Mesenchymal stem cell (in vitro differentiated cells and primary cell): ENCODE measurements around the gene ZG16B.
A peak's percentile ranks its signal among the peaks of the same experiment; 100 is the strongest.

ENCODE experiments used
- DNase-seq: peaks from one replicate; pipeline ENCODE4 v3.0.0-alpha.2; 2013
- H2AFZ ChIP-seq: one replicate; pipeline ENCODE4 v1.6.1; 2013; ENCODE audit warnings: low read depth, mild to moderate bottlenecking, control low read depth, inconsistent platforms, low read length, moderate library complexity
- H2AK5ac ChIP-seq: 2 replicates; pipeline ENCODE4 v1.6.1; 2013; ENCODE audit warnings: low read length, moderate library complexity, mild to moderate bottlenecking, inconsistent platforms; ENCODE audit not compliant: severe bottlenecking
- H2BK120ac ChIP-seq: one replicate; pipeline ENCODE4 v1.6.1; 2013; ENCODE audit warnings: low read depth, mild to moderate bottlenecking, inconsistent platforms, low read length, moderate library complexity
- H2BK12ac ChIP-seq, 2 experiments: one replicate each; pipeline ENCODE4 v1.6.1; 2013; ENCODE audit warnings: inconsistent platforms in 2 of 2, low read length in 2 of 2, mild to moderate bottlenecking in 2 of 2, moderate library complexity in 2 of 2, control low read depth in 1 of 2
- H2BK15ac ChIP-seq: one replicate; pipeline ENCODE4 v1.6.1; 2013; ENCODE audit warnings: mild to moderate bottlenecking, low read depth, inconsistent platforms; ENCODE audit not compliant: poor library complexity, severe bottlenecking
- H2BK5ac ChIP-seq: 2 replicates; pipeline ENCODE4 v1.6.1; 2013; ENCODE audit warnings: low read depth, mild to moderate bottlenecking, low read length, control low read depth, inconsistent platforms; ENCODE audit not compliant: poor library complexity, severe bottlenecking
- H3K14ac ChIP-seq, 2 experiments: one replicate each; pipeline ENCODE4 v1.6.1; 2013; ENCODE audit warnings: inconsistent platforms in 2 of 2, low read length in 2 of 2, control low read depth in 1 of 2, mild to moderate bottlenecking in 1 of 2, moderate library complexity in 1 of 2
- H3K18ac ChIP-seq, 2 experiments: one replicate each; pipeline ENCODE4 v1.6.1; 2013; ENCODE audit warnings: inconsistent platforms in 2 of 2, low read length in 2 of 2, control low read depth in 1 of 2, low read depth in 1 of 2, mild to moderate bottlenecking in 1 of 2
- H3K23ac ChIP-seq, 2 experiments: one replicate each; pipeline ENCODE4 v1.6.1; 2013; ENCODE audit warnings: inconsistent platforms in 2 of 2, low read length in 2 of 2, mild to moderate bottlenecking in 2 of 2, moderate library complexity in 2 of 2, control low read depth in 1 of 2
- H3K27ac ChIP-seq: 2 replicates; pipeline ENCODE4 v1.5.1; 2013; ENCODE audit warnings: mild to moderate bottlenecking, moderate library complexity, low read length, control low read depth, inconsistent platforms; ENCODE audit not compliant: poor library complexity, severe bottlenecking
- H3K27me3 ChIP-seq, 2 experiments: 2 replicates each; pipeline versions ENCODE4 v1.6.1 to v1.7.0; 2013; ENCODE audit warnings: low read length in 2 of 2, mild to moderate bottlenecking in 2 of 2, moderate library complexity in 2 of 2, control low read depth in 1 of 2, inconsistent platforms in 1 of 2; ENCODE audit not compliant: control insufficient read depth in 1 of 2, insufficient read depth in 1 of 2
- H3K36me3 ChIP-seq, 2 experiments: 2 replicates each; pipeline versions ENCODE4 v1.6.1 to v1.7.0; 2013; ENCODE audit warnings: low read length in 2 of 2, control low read depth in 1 of 2, inconsistent platforms in 1 of 2, low read depth in 1 of 2, mild to moderate bottlenecking in 1 of 2; ENCODE audit not compliant: insufficient read depth in 2 of 2, control insufficient read depth in 1 of 2
- H3K4ac ChIP-seq, 2 experiments: one replicate each; pipeline ENCODE4 v1.6.1; 2013; ENCODE audit warnings: inconsistent platforms in 2 of 2, low read length in 2 of 2, mild to moderate bottlenecking in 2 of 2, moderate library complexity in 2 of 2, control low read depth in 1 of 2, low read depth in 1 of 2
- H3K4me1 ChIP-seq: 2 replicates; pipeline ENCODE4 v1.6.1; 2013; ENCODE audit warnings: low read depth, low read length, control low read depth; ENCODE audit not compliant: control insufficient read depth, insufficient read depth
- H3K4me2 ChIP-seq: 2 replicates; pipeline ENCODE4 v1.6.1; 2013; ENCODE audit warnings: low read length, mild to moderate bottlenecking, inconsistent platforms; ENCODE audit not compliant: poor library complexity, severe bottlenecking
- H3K4me3 ChIP-seq, 2 experiments: 2 replicates each; pipeline versions ENCODE4 v1.5.1 to v1.7.0; 2013; ENCODE audit warnings: low read length in 2 of 2, mild to moderate bottlenecking in 2 of 2, control low read depth in 1 of 2, low read depth in 1 of 2; ENCODE audit not compliant: insufficient read depth in 1 of 2
- H3K79me1 ChIP-seq: replicated peaks from 2 replicates; pipeline ENCODE4 v1.6.1; 2013; ENCODE audit warnings: mild to moderate bottlenecking, control low read depth, low read length, inconsistent platforms; ENCODE audit not compliant: poor library complexity, severe bottlenecking
- H3K9ac ChIP-seq: 2 replicates; pipeline ENCODE4 v1.7.0; 2013; ENCODE audit warnings: mild to moderate bottlenecking, low read length, moderate library complexity
- H3K9me3 ChIP-seq: 2 replicates; pipeline ENCODE4 v1.7.0; 2013; ENCODE audit warnings: mild to moderate bottlenecking, low read length; ENCODE audit not compliant: control insufficient read depth
- H4K8ac ChIP-seq: one replicate; pipeline ENCODE4 v1.6.1; 2013; ENCODE audit warnings: inconsistent platforms, mild to moderate bottlenecking, low read length, moderate library complexity
- H4K91ac ChIP-seq: one replicate; pipeline ENCODE4 v1.6.1; 2013; ENCODE audit warnings: mild to moderate bottlenecking, low read length, inconsistent platforms
- WGBS: methylation state at CpG from one replicate; pipeline ENCODE4 v1.1.7; 2013; ENCODE audit warnings: mixed read lengths; 5-methylcytosine and 5-hydroxymethylcytosine counted together

Gene ZG16B

GRCh38 chr16:2839650-2840450 lies 9.7 kb downstream of the ZG16B start:
- Histone ChIP-seq H4K8ac (no peak overlapping the region), H4K91ac (no peak overlapping the region), H3K4me3 (no peak overlapping the region), H3K23ac (no peak overlapping the region), H3K4me1 (peaks cover 30% of the 10 kb centered on the region), H2AFZ (no peak overlapping the region), H2BK12ac (no peak overlapping the region), H3K9me3 (no peaks in the 10 kb centered on the region), H2BK120ac (no peak overlapping the region), H3K27me3 (no peaks in the 10 kb centered on the region), H3K4me2 (no peak overlapping the region), H3K18ac (no peak overlapping the region), H3K9ac (peak overlapping the region; percentile 5), H3K36me3 (no peaks in the 10 kb centered on the region), H2BK15ac (peak overlapping the region; percentile 50), H3K79me1 (no peaks in the 10 kb centered on the region), H3K14ac (peak overlapping the region in 1 of 2 experiments; percentile 42), H2AK5ac (no peak overlapping the region), H2BK5ac (no peak overlapping the region), H3K27ac (no peak overlapping the region), H3K4ac (no peak overlapping the region)
- WGBS, result 87% methylated on average over 15 of the region's 15 CpGs
- DNase-seq, result no peak

GRCh38 chr16:2840914-2841313 lies 10.8 kb downstream of the ZG16B start:
- H3K27ac ChIP-seq, result no peak overlapping the region
- H3K18ac ChIP-seq, result no peak overlapping the region
- H3K9ac ChIP-seq, result no peak overlapping the region
- H3K27me3 ChIP-seq, result no peaks in the 10 kb centered on the region
- no peaks in the 10 kb centered on the region for H3K9me3 ChIP-seq
- H4K8ac ChIP-seq, result no peak overlapping the region
- no peak overlapping the region for H2AK5ac ChIP-seq
- H3K23ac ChIP-seq, result no peak overlapping the region
- peak overlapping the region; percentile 88 for H2BK15ac ChIP-seq
- peaks cover 22% of the 10 kb centered on the region for H3K4me1 ChIP-seq
- H3K4ac ChIP-seq, result no peak overlapping the region
- no peaks in the 10 kb centered on the region for H3K79me1 ChIP-seq
- H4K91ac ChIP-seq, result no peak overlapping the region
- no peak overlapping the region for H2BK5ac ChIP-seq
- H3K14ac ChIP-seq, result no peak overlapping the region
- no peak overlapping the region for H2AFZ ChIP-seq
- no peak overlapping the region for H3K4me2 ChIP-seq
- DNase-seq, result no peak
- no peaks in the 10 kb centered on the region for H3K36me3 ChIP-seq
- H2BK120ac ChIP-seq, result no peak overlapping the region
- H3K4me3 ChIP-seq, result no peak overlapping the region
- no peak overlapping the region for H2BK12ac ChIP-seq
- WGBS, result 87% methylated on average over 12 of the region's 12 CpGs

- Histone ChIP-seq H3K18ac (no peak overlapping the region), H3K9ac (no peak overlapping the region), H3K9me3 (no peaks in the 10 kb centered on the region), H3K27ac (no peak overlapping the region), H2BK120ac (no peak overlapping the region), H3K23ac (no peak overlapping the region), H3K27me3 (no peaks in the 10 kb centered on the region), H2AK5ac (no peak overlapping the region), H3K4me3 (peak overlapping the region in 1 of 2 experiments; percentile 62), H2AFZ (no peak overlapping the region), H4K8ac (no peak overlapping the region), H3K36me3 (no peaks in the 10 kb centered on the region), H3K4ac (no peak overlapping the region), H4K91ac (no peak overlapping the region), H3K4me1 (peaks cover 13% of the 10 kb centered on the region), H3K14ac (no peak overlapping the region), H2BK12ac (no peak overlapping the region), H3K79me1 (no peaks in the 10 kb centered on the region), H2BK15ac (no peak overlapping the region), H2BK5ac (no peak overlapping the region), H3K4me2 (no peak overlapping the region)
- no peak for DNase-seq
- WGBS, result 93% methylated on average over 18 of the region's 18 CpGs
These were observed 11.7 kb downstream of the ZG16B start for GRCh38 chr16:2841606-2842339.

- no peaks in the 10 kb centered on the region for H3K27me3 ChIP-seq
- H2AFZ ChIP-seq, result no peak overlapping the region
- H3K79me1 ChIP-seq, result no peaks in the 10 kb centered on the region
- no peaks in the 10 kb centered on the region for H3K9me3 ChIP-seq
- no peak overlapping the region for H4K8ac ChIP-seq
- no peak overlapping the region for H2BK120ac ChIP-seq
- H3K27ac ChIP-seq, result no peak overlapping the region
- H2BK12ac ChIP-seq, result no peak overlapping the region
- no peak overlapping the region for H2BK15ac ChIP-seq
- no peak overlapping the region for H2BK5ac ChIP-seq
- H3K36me3 ChIP-seq, result no peaks in the 10 kb centered on the region
- H3K4me2 ChIP-seq, result no peak overlapping the region
- H3K4ac ChIP-seq, result no peak overlapping the region
- H2AK5ac ChIP-seq, result no peak overlapping the region
- H3K4me3 ChIP-seq, result peak overlapping the region in 1 of 2 experiments; percentile 62
- no peak for DNase-seq
- peaks cover 13% of the 10 kb centered on the region for H3K4me1 ChIP-seq
- no peak overlapping the region for H3K23ac ChIP-seq
- no peak overlapping the region for H3K14ac ChIP-seq
- no peak overlapping the region for H3K9ac ChIP-seq
- WGBS, result 64% methylated on average over 40 of the region's 40 CpGs
- no peak overlapping the region for H3K18ac ChIP-seq
- peak overlapping the region; percentile 9 for H4K91ac ChIP-seq
These were observed 12.4 kb downstream of the ZG16B start for GRCh38 chr16:2842340-2843000.
